ENCODE results near the gene RPS19.
"Not testable (repeated sequence)": the region's sequence is repeated elsewhere in the genome, so short reads cannot be mapped to it uniquely, and the experiment has no call there.

The RPS19 gene

DNA sequence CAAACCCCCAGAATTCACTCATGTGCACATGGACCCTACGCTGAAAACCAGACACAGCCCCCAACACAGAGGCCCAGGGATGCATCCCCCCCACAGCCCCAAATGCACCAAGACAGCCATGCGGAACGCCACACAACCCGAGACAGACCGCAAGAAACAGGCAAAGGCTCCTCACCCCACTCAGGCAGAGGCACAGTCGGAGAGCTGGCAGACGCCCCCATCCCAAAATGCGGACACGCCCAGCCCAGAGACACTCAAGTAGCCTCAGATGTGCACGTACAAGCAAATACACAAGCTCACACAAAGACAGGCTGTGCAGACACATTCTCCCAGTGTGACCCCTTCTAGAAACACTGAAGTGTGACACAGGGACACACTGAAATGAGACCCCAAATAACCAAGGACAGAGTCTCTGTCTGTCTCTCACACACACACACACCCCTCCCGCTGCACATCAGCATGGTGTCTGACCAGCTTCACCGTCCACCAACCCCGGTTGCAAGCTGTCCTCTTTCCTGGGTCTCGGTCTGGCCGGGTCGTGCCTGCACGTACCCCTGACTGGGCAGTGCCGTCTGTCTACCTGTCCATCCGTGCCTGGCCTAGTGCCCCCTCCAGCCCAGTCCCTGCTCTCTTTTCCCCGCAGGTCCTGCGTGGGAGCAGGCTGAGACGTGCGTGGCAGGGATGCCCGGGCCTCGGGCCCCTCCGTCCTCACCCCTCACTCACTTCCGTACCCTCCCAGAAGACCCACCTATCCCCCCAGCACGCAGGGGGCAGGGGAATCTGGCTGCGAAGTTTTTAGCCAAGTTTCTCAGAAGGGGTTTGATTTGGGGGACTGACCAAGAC is 52.1 kb downstream of the RPS19 start:
- no peak for TF ChIP-seq CTCF (IDR thresholded peaks at IDR 0.05)
- H3K27ac ChIP-seq, result no peak overlapping the region
- H3K4me3 ChIP-seq, result no peak overlapping the region
- no peak for DNase-seq (ENCODE audit: low spot score)

GRCh38 chr19:41912899-41913537 is 53.0 kb downstream of the RPS19 start:
- DNase-seq (ENCODE audit: low spot score), result no peak
- Histone ChIP-seq H3K27ac (no peak overlapping the region), H3K4me3 (no peak overlapping the region)
- TF ChIP-seq CTCF (IDR thresholded peaks at IDR 0.05), result no peak

- DNase-seq (ENCODE audit: low spot score), result no peak
- Histone ChIP-seq H3K27ac (no peak overlapping the region), H3K4me3 (no peak overlapping the region)
- TF ChIP-seq CTCF (IDR thresholded peaks at IDR 0.05), result no peak
Measured at GRCh38 chr19:41913538-41914423, 53.7 kb downstream of the RPS19 start.

- DNase-seq (ENCODE audit: low spot score); H3K4me3 ChIP-seq; H3K27ac ChIP-seq: not testable (repeated sequence)
Measured at GRCh38 chr19:41914424-41914834, 54.4 kb downstream of the RPS19 start.

- no peak overlapping the region for H3K27ac ChIP-seq
- no peak for TF ChIP-seq CTCF (IDR thresholded peaks at IDR 0.05)
- H3K4me3 ChIP-seq, result no peak overlapping the region
- no peak for DNase-seq (ENCODE audit: low spot score)
Measured at GRCh38 chr19:41915021-41915775, 55.1 kb downstream of the RPS19 start.

- no peak for DNase-seq (ENCODE audit: low spot score)
- Histone ChIP-seq H3K27ac (no peak overlapping the region), H3K4me3 (no peak overlapping the region)
- TF ChIP-seq CTCF (IDR thresholded peaks at IDR 0.05), result no peak
Measured at GRCh38 chr19:41915776-41916414, 55.8 kb downstream of the RPS19 start.
